Gastrocnemius medialis (tissue), 4 donors: Measurements from ENCODE around the gene ZBTB20.

Experiments
- CTCF ChIP-seq, 5 experiments: fragments of 450-650 bp in 3 of 5; fragments of 200-600 bp in 2 of 5; sonication (generic) in 2 of 5; IDR thresholded peaks in 4 of 5; conservative IDR thresholded peaks in 1 of 5; 1 replicate in 4 of 5; 2 replicates in 1 of 5; pipeline ENCODE4 v1.5.1; 2016 to 2019; ENCODE audit warnings: antibody characterized with exemption in 5 of 5, mild to moderate bottlenecking in 3 of 5, moderate library complexity in 3 of 5
- POLR2A ChIP-seq, 2 donors: fragments of 450-650 bp; IDR thresholded peaks; one replicate each; pipeline ENCODE4 v1.6.1; 2017; ENCODE audit warnings: antibody characterized with exemption in 2 of 2, mild to moderate bottlenecking in 2 of 2, moderate library complexity in 2 of 2

GRCh38 chr3:114756506-114757279 lies 390.4 kb downstream of the ZBTB20 start:
- peak in 1 of 2 donors; percentile 24 for TF ChIP-seq POLR2A (IDR thresholded peaks at IDR 0.05)
- no peak for TF ChIP-seq CTCF (IDR thresholded peaks at IDR 0.05 in 4 of 5, conservative IDR thresholded peaks at IDR 0.05 in 1 of 5)
